MM.1S (cell line): ENCODE data around the gene C1QTNF6.

Experiments
- DNase-seq: peaks from one replicate; pipeline ENCODE4 v3.0.0-alpha.2; 2015
- H2AFZ ChIP-seq: fragments of 300-600 bp; sonication (generic); 2 replicates; pipeline ENCODE4 v1.6.0; 2016; ENCODE audit warnings: antibody characterized with exemption, low read length
- H3F3A ChIP-seq: fragments of 300-600 bp; sonication (generic); 2 replicates; pipeline ENCODE4 v1.6.1; 2016; ENCODE audit warnings: mild to moderate bottlenecking, antibody characterized with exemption, low read length, moderate library complexity, mixed read lengths; ENCODE audit not compliant: insufficient read depth
- H3K27ac ChIP-seq: fragments of 300-600 bp; sonication (generic); 2 replicates; pipeline ENCODE4 v1.5.1; 2016; ENCODE audit warnings: mild to moderate bottlenecking, low read length
- H3K27me3 ChIP-seq: fragments of 300-600 bp; sonication (generic); replicated peaks from 2 replicates; pipeline ENCODE4 v1.6.0; 2016; ENCODE audit warnings: low read length; ENCODE audit not compliant: insufficient read depth
- H3K36me3 ChIP-seq: fragments of 300-600 bp; sonication (generic); replicated peaks from 2 replicates; pipeline ENCODE4 v1.6.1; 2016; ENCODE audit warnings: mild to moderate bottlenecking, low read length, mixed read lengths; ENCODE audit not compliant: insufficient read depth
- H3K4me1 ChIP-seq: fragments of 300-600 bp; sonication (generic); 2 replicates; pipeline ENCODE4 v1.6.1; 2016; ENCODE audit warnings: low read length, mixed read lengths
- H3K4me2 ChIP-seq: fragments of 300-600 bp; sonication (generic); 2 replicates; pipeline ENCODE4 v1.6.0; 2016; ENCODE audit warnings: low read depth, low read length
- H3K4me3 ChIP-seq: fragments of 300-600 bp; sonication (generic); 2 replicates; pipeline ENCODE4 v1.5.1; 2016; ENCODE audit warnings: low read length, mixed read lengths
- H3K79me2 ChIP-seq: fragments of 300-600 bp; sonication (generic); 2 replicates; pipeline ENCODE4 v1.6.1; 2016; ENCODE audit warnings: mixed run types, low read length, mixed read lengths
- H3K9ac ChIP-seq: fragments of 300-600 bp; sonication (generic); 2 replicates; pipeline ENCODE4 v1.6.1; 2016; ENCODE audit warnings: low read length, mixed read lengths
- H3K9me2 ChIP-seq: fragments of 300-600 bp; sonication (generic); replicated peaks from 2 replicates; pipeline ENCODE4 v1.6.1; 2016; ENCODE audit warnings: mild to moderate bottlenecking, low read length, mixed read lengths; ENCODE audit not compliant: insufficient read depth
- H3K9me3 ChIP-seq: fragments of 300-600 bp; sonication (generic); replicated peaks from 2 replicates; pipeline ENCODE4 v1.6.1; 2016; ENCODE audit warnings: mild to moderate bottlenecking, low read length, mixed read lengths; ENCODE audit not compliant: insufficient read depth
- H4K20me1 ChIP-seq: fragments of 300-600 bp; sonication (generic); 2 replicates; pipeline ENCODE4 v1.6.1; 2016; ENCODE audit warnings: mild to moderate bottlenecking, low read length, moderate library complexity, mixed read lengths; ENCODE audit not compliant: insufficient read depth
- EZH2 ChIP-seq: fragments of 300-600 bp; sonication (generic); optimal IDR thresholded peaks from 2 replicates; pipeline ENCODE3; 2017; ENCODE audit warnings: low read depth, mild to moderate bottlenecking, antibody characterized with exemption, low read length, mixed read lengths
- EZH2phosphoT487 ChIP-seq: fragments of 300-600 bp; sonication (generic); IDR thresholded peaks from 2 replicates; pipeline ENCODE4 v1.6.1; 2018; ENCODE audit warnings: antibody characterized with exemption, low read length
- TF ChIP-seq, protein P1 (sequence below): fragments of 300-600 bp; sonication (generic); IDR thresholded peaks from 2 replicates; pipeline ENCODE4 v1.5.1; 2016; ENCODE audit warnings: antibody characterized with exemption, low read length, mixed read lengths

C1QTNF6 gene

DNA sequence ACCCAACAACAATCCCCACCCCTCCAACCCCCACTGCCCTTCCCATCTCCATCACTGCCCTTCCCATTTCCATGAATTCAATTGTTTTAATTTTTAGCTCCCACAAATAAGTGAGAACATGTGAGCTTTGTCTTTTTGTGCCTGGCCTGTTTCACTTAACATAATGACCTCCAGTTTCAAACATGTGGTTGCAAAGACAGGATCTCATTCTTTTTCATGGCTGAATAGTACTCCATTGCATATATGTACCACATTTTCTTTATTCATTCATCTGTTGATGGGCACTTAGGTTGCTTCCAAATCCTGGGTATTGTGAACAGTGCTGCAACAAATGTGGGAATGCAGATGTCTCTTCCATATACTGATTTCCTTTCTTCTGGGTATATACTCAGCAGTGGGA is 37.3 kb downstream of the C1QTNF6 start:
- no peak overlapping the region for H3K4me3 ChIP-seq
- H3F3A ChIP-seq, result no peaks in the 10 kb centered on the region
- H3K9me3 ChIP-seq, result no peaks in the 10 kb centered on the region
- no peaks in the 10 kb centered on the region for H3K4me1 ChIP-seq
- H2AFZ ChIP-seq, result no peak overlapping the region
- no peaks in the 10 kb centered on the region for H3K79me2 ChIP-seq
- no peak for DNase-seq
- H3K9ac ChIP-seq, result no peak overlapping the region
- H3K36me3 ChIP-seq, result no peaks in the 10 kb centered on the region
- TF ChIP-seq, protein P1, sequence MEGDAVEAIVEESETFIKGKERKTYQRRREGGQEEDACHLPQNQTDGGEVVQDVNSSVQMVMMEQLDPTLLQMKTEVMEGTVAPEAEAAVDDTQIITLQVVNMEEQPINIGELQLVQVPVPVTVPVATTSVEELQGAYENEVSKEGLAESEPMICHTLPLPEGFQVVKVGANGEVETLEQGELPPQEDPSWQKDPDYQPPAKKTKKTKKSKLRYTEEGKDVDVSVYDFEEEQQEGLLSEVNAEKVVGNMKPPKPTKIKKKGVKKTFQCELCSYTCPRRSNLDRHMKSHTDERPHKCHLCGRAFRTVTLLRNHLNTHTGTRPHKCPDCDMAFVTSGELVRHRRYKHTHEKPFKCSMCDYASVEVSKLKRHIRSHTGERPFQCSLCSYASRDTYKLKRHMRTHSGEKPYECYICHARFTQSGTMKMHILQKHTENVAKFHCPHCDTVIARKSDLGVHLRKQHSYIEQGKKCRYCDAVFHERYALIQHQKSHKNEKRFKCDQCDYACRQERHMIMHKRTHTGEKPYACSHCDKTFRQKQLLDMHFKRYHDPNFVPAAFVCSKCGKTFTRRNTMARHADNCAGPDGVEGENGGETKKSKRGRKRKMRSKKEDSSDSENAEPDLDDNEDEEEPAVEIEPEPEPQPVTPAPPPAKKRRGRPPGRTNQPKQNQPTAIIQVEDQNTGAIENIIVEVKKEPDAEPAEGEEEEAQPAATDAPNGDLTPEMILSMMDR, result no peak
- no peak overlapping the region for H3K4me2 ChIP-seq
- peaks cover 54% of the 10 kb centered on the region for H3K27me3 ChIP-seq
- H4K20me1 ChIP-seq, result no peaks in the 10 kb centered on the region
- H3K27ac ChIP-seq, result no peak overlapping the region
- no peaks in the 10 kb centered on the region for H3K9me2 ChIP-seq

DNA sequence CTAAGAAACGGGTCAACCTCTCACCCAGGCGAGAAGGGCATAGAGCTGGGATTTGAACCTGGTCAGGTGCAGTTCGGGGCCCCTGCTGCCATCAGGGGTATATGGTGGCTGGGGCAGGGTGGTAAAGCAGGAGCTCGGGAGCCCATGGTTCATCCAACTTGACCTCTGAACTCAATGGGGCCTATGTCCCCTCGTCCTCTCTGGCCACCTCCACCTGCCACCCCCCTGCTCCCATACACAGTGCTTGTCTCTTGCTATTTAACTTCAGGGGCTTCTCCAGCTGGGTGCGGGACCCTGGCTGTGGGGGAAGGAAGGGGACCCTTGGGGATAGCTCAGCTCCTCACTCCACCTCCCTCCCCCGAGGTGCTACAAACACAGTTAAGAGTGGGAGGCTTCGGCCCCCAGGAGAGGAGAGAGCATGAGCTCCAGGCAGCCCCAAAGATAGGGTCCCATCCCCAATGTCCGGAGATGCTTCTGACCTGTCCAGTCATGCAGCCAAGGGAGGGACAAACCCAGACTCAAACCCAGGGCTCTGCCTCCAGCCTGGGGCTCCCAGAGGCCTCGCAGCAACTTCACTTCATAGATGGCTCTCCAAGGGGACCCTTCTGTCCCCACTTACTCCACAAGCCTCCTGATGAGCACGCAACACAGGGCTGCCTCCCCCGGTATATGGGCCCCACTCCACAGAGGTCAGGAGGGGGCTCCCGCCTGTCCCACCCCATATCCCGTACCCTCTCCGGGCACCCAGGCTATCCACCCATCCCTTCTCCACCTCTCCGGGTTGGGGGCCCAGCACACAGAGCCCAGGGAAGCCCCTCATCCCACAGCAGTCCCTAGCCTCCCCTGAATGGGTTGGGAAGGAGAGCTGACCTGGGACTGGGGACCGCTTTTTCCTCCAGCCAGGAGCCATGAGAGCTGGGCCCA is 39.0 kb downstream of the C1QTNF6 start:
- no peaks in the 10 kb centered on the region for H3K9me3 ChIP-seq
- no peaks in the 10 kb centered on the region for H3K36me3 ChIP-seq
- no peaks in the 10 kb centered on the region for H3K79me2 ChIP-seq
- no peak overlapping the region for H3K27ac ChIP-seq
- no peak for TF ChIP-seq EZH2
- no peak for TF ChIP-seq EZH2phosphoT487
- TF ChIP-seq, protein P1, result no peak
- no peak for DNase-seq
- H3K4me2 ChIP-seq, result no peak overlapping the region
- no peaks in the 10 kb centered on the region for H4K20me1 ChIP-seq
- no peaks in the 10 kb centered on the region for H3F3A ChIP-seq
- peaks cover 69% of the 10 kb centered on the region for H3K27me3 ChIP-seq
- no peaks in the 10 kb centered on the region for H3K4me1 ChIP-seq
- H2AFZ ChIP-seq, result no peak overlapping the region
- no peaks in the 10 kb centered on the region for H3K9me2 ChIP-seq
- H3K9ac ChIP-seq, result no peak overlapping the region
- no peak overlapping the region for H3K4me3 ChIP-seq

DNA sequence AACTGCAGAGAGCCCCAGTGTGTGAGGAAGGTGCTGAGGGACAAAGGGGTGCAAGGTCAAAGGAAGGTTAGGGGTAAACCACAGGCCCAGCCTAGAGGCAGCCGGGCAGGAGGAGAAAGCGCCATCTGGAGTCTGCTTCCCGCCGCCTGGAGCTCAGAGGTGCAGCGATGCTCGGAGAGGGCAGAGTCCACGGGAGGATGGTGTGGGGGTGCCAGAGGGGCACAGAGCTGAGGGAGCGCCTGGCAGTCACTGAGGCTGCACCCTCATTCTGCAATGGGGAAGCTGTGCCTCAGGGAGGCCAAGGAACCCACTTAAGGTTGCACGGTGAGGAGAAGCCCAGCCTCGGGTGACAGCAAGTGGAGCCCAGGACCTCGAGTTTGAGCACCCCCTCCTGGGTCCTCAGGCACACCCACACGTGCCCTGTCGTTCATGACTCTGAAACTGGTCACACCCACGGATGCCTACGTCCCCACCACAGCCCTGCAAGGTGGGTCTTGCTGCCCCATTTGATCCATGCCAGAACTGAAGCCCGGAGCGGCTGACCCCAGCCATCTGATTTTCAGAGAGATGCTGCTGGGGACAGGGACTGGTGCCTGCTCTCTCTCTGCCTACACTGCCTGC is 39.9 kb downstream of the C1QTNF6 start:
- no peak for DNase-seq
- Histone ChIP-seq H3K36me3 (no peaks in the 10 kb centered on the region), H3K4me3 (no peak overlapping the region), H3K4me1 (no peaks in the 10 kb centered on the region), H2AFZ (no peak overlapping the region), H4K20me1 (no peaks in the 10 kb centered on the region), H3K79me2 (no peaks in the 10 kb centered on the region), H3K27ac (no peak overlapping the region), H3K9me3 (no peaks in the 10 kb centered on the region), H3K9ac (no peak overlapping the region), H3K9me2 (no peaks in the 10 kb centered on the region), H3K27me3 (peaks cover 75% of the 10 kb centered on the region), H3F3A (no peaks in the 10 kb centered on the region), H3K4me2 (no peak overlapping the region)
- TF ChIP-seq, protein P1, result no peak
- no peak for TF ChIP-seq EZH2phosphoT487
- TF ChIP-seq EZH2, result no peak
